ENCODE measurements around the gene C16orf86. TPM values are rescaled to one million over a fixed set of nuclear protein-coding genes. Genes with fewer than 3 reads are reported as not detected.

Gene C16orf86
- total and polyA plus RNA-seq, 2 of the 8 experiments (the other 6 are each of a cell fraction or from before 2014, with no cell fraction given), result 1.4 to 2.3 TPM

GRCh38 chr16:67664258-67664657, 2.4 kb upstream of the C16orf86 start:
- Histone ChIP-seq H4K20me1 (replicated peaks in 1 of 2; ENCODE audit: control insufficient read depth in 1 of 2, insufficient read depth in 2 of 2, low read length in 2 of 2) (peaks cover 2 to 6% of the 10 kb centered on the region in 2 experiments), H2BK15ac (ENCODE audit: low read length) (no peak overlapping the region), H3K23me2 (ENCODE audit: low read depth, low read length) (peaks cover 27% of the 10 kb centered on the region), H3K4me2 (ENCODE audit: insufficient read depth in 1 of 2, low read depth in 2 of 2, low read length in 2 of 2) (no peak overlapping the region), H2BK120ac (replicated peaks; ENCODE audit: low read depth, low read length) (no peak overlapping the region), H2BK5ac (ENCODE audit: low read depth, low read length) (no peak overlapping the region), H3K79me2 (ENCODE audit: control insufficient read depth in 1 of 2, insufficient read depth in 2 of 2, low read length in 2 of 2) (no peaks in the 10 kb centered on the region), H3K4me1 (replicated peaks in 1 of 4; ENCODE audit: control insufficient read depth in 3 of 4, insufficient read depth in 4 of 4, low read length in 3 of 4) (peaks cover 0 to 29% (median 20%) of the 10 kb centered on the region in 4 experiments; a peak in 5 of 7 replicates), H3K4me3 (ENCODE audit: extremely low read depth in 1 of 4, insufficient read depth in 2 of 4, low read depth in 3 of 4, low read length in 4 of 4) (no peak overlapping the region), H3K23ac (ENCODE audit: insufficient read length) (no peak overlapping the region), H3K27ac (ENCODE audit: low read depth, low read length) (no peak overlapping the region), H3K27me3 (replicated peaks in 1 of 4; ENCODE audit: control insufficient read depth in 3 of 4, extremely low read depth in 1 of 4, insufficient read depth in 3 of 4, low read length in 3 of 4) (peaks cover 0 to 3% (median under 1%) of the 10 kb centered on the region in 4 experiments; a peak in 2 of 7 replicates), H3K18ac (ENCODE audit: extremely low read depth, low read length) (no peak overlapping the region), H3K36me3 (ENCODE audit: control insufficient read depth in 2 of 4, insufficient read depth in 4 of 4, low read length in 3 of 4) (no peaks in the 10 kb centered on the region), H3K56ac (replicated peaks; ENCODE audit: insufficient read length, low read depth, low read length) (no peak overlapping the region), H3K9me3 (ENCODE audit: insufficient read depth in 2 of 2, low read depth in 1 of 2, low read length in 1 of 2) (no peaks in the 10 kb centered on the region), H3K4ac (replicated peaks; ENCODE audit: insufficient read length, low read depth, low read length) (no peak overlapping the region), H2AFZ (ENCODE audit: low read length) (no peak overlapping the region), H2BK20ac (ENCODE audit: low read length) (no peak overlapping the region), H3K14ac (ENCODE audit: insufficient read length) (no peak overlapping the region), H2AK5ac (ENCODE audit: low read depth, low read length) (no peak overlapping the region), H3K79me1 (ENCODE audit: low read depth, low read length) (no peaks in the 10 kb centered on the region), H3K9ac (replicated peaks in 1 of 4; ENCODE audit: extremely low read depth in 1 of 4, low read depth in 3 of 4, low read length in 3 of 4) (no peak overlapping the region), H4K8ac (ENCODE audit: extremely low read depth, insufficient read depth, low read length) (no peak overlapping the region), H2BK12ac (ENCODE audit: low read depth, low read length) (no peak overlapping the region), H4K91ac (replicated peaks; ENCODE audit: insufficient read length, low read length) (no peak overlapping the region), H4K5ac (ENCODE audit: insufficient read length, low read depth, low read length) (no peak overlapping the region)
- 97% methylated on average over 4 of the region's 4 CpGs; no CpG with 5 or more reads in 1 of the 2 experiments for WGBS, 2 experiments (ENCODE audit: extremely low coverage in 1 of 2, insufficient coverage in 1 of 2, insufficient read length in 1 of 2, insufficient replicate concordance in 2 of 2, low coverage in 1 of 2, low lambda C conversion rate in 2 of 2, missing lambda C conversion rate in 1 of 2)
- no peak for TF ChIP-seq NANOG (IDR thresholded peaks at IDR 0.05; ENCODE audit: insufficient read depth, low read depth, low read length, poor library complexity, severe bottlenecking)
- ChIA-PET POLR2A (ENCODE audit: partially characterized antibody) (interaction anchor here (1.4 to 2.0 kb wide), 5 partner anchors 12 to 220 kb away, joined by 3 to 6 read pairs (median 4); partner anchors contain the start of gene NRN1L), CTCF (ENCODE audit: partially characterized antibody) (interaction anchor here (0.5 to 13.7 kb wide), 34 partner anchors 10 to 432 kb away, joined by 3 to 202 read pairs (median 5); partner anchors contain the start of genes ATP6V0D1, CARMIL2, CTCF and NRN1L)
- FAIRE-seq (no peak), DNase-seq (ENCODE audit: low read depth in 1 of 2, low spot score in 2 of 2) (no peak)

All from H1 (cell line).